ENCODE data around the gene PRSS16.

- TF ChIP-seq CTCF (IDR thresholded peaks at IDR 0.05) (no peak), POLR2A (IDR thresholded peaks at IDR 0.05) (no peak)
Observed at GRCh38 chr6:27248783-27249182, 1.3 kb downstream of the PRSS16 start.
